GM21526 (cell line): Measurements from ENCODE around the gene STYXL1.
A peak's percentile ranks its signal among the peaks of the same experiment; 100 is the strongest.
"Not testable (repeated sequence)": the region's sequence is repeated elsewhere in the genome, so short reads cannot be mapped to it uniquely, and the experiment has no call there.

Source experiments
- ATAC-seq: cut with Tn5 transposase; IDR thresholded peaks from one replicate; pipeline ENCODE4 v1.9.1; 2021; ENCODE audit warnings: moderate library complexity; ENCODE audit not compliant: unreplicated experiment, low FRiP score

The STYXL1 gene

GRCh38 chr7:76066716-76067503 is 19.1 kb upstream of the STYXL1 start:
- no peak for ATAC-seq

GRCh38 chr7:76065016-76065612 is 17.3 kb upstream of the STYXL1 start:
- no peak for ATAC-seq

- ATAC-seq, result no peak
Measured at GRCh38 chr7:76064208-76064970, 16.6 kb upstream of the STYXL1 start.

GRCh38 chr7:76063525-76063924 is 15.7 kb upstream of the STYXL1 start:
- no peak for ATAC-seq

- ATAC-seq, result no peak
Measured at GRCh38 chr7:76063114-76063513, 15.3 kb upstream of the STYXL1 start.

- ATAC-seq, result no peak
Measured at GRCh38 chr7:76062254-76062653, 14.5 kb upstream of the STYXL1 start.

GRCh38 chr7:76060842-76061241 is 13.0 kb upstream of the STYXL1 start:
- ATAC-seq, result no peak

GRCh38 chr7:76058745-76059144 is 10.9 kb upstream of the STYXL1 start:
- ATAC-seq, result not testable (repeated sequence)

GRCh38 chr7:76057813-76058145 is 10.0 kb upstream of the STYXL1 start:
- no peak for ATAC-seq

GRCh38 chr7:76057103-76057812 is 9.5 kb upstream of the STYXL1 start:
- ATAC-seq, result no peak

- no peak for ATAC-seq
Measured at GRCh38 chr7:76056241-76056640, 8.4 kb upstream of the STYXL1 start.

- no peak for ATAC-seq
Measured at GRCh38 chr7:76054123-76055120, 6.6 kb upstream of the STYXL1 start.

GRCh38 chr7:76053461-76053860 is 5.7 kb upstream of the STYXL1 start:
- ATAC-seq, result no peak

- ATAC-seq, result not testable (repeated sequence)
Measured at GRCh38 chr7:76052681-76053080, 4.9 kb upstream of the STYXL1 start.

- ATAC-seq, result no peak
Measured at GRCh38 chr7:76051840-76052239, 4.0 kb upstream of the STYXL1 start.

GRCh38 chr7:76050545-76050944 is 2.7 kb upstream of the STYXL1 start:
- no peak for ATAC-seq

- no peak for ATAC-seq
Measured at GRCh38 chr7:76049295-76049694, 1.5 kb upstream of the STYXL1 start.

GRCh38 chr7:76048668-76048988 is 828 bp upstream of the STYXL1 start:
- peak; percentile 17 for ATAC-seq

- no peak for ATAC-seq
Measured at GRCh38 chr7:76047305-76047810, 442 bp downstream of the STYXL1 start.

- no peak for ATAC-seq
Measured at GRCh38 chr7:76044375-76044865, 3.4 kb downstream of the STYXL1 start.
